Uterus (tissue), 4 donors: ENCODE results near the gene PIP5K1C. TPM values are rescaled to one million over a fixed set of nuclear protein-coding genes. Genes with fewer than 3 reads are reported as not detected.

Experiments
- DNase-seq, 2 donors: peaks; one replicate each; pipeline ENCODE4 v3.0.0-alpha.2; 2019 to 2020
- H3K27ac ChIP-seq, 2 donors: fragments of 200-600 bp; sonication (generic); 1 replicate in 1 of 2; 2 replicates in 1 of 2; pipeline ENCODE4 v1.5.1; 2016 to 2018
- H3K27me3 ChIP-seq, 2 donors: fragments of 200-600 bp; sonication (generic); one replicate each; pipeline ENCODE4 v1.5.1; 2018 to 2019; ENCODE audit warnings: control low read depth in 1 of 2
- H3K36me3 ChIP-seq, 2 donors: fragments of 200-600 bp; sonication (generic); one replicate each; pipeline ENCODE4 v1.5.1; 2019; ENCODE audit warnings: control low read depth in 1 of 2
- H3K4me1 ChIP-seq, 2 donors: fragments of 200-600 bp; sonication (generic); one replicate each; pipeline ENCODE4 v1.5.1; 2018 to 2019; ENCODE audit warnings: control low read depth in 1 of 2
- H3K4me3 ChIP-seq, 2 donors: fragments of 200-600 bp; sonication (generic); 1 replicate in 1 of 2; 2 replicates in 1 of 2; pipeline ENCODE4 v1.5.1; 2018 to 2019; ENCODE audit warnings: mild to moderate bottlenecking in 1 of 2
- H3K9me3 ChIP-seq, 2 donors: fragments of 200-600 bp; sonication (generic); one replicate each; pipeline ENCODE4 v1.5.1; 2019; ENCODE audit warnings: control low read depth in 1 of 2
- POLR2A ChIP-seq, 2 donors: fragments of 450-650 bp; IDR thresholded peaks; one replicate each; pipeline ENCODE4 v1.6.1; 2016; ENCODE audit warnings: antibody characterized with exemption in 2 of 2, mild to moderate bottlenecking in 1 of 2, moderate library complexity in 1 of 2
- intact Hi-C: fragments of 100-400 bp; cut with DNase I; formaldehyde crosslinking; loops from one replicate; pipeline ENCODE4 v1.15.1; 2023; ENCODE audit warnings: low total_unique reads
- total RNA-seq, 4 donors: library from RNA; depleted of rRNA in 3 of 4; stranded (reverse); fragments of >200 nt in 3 of 4; gene quantifications; one replicate each; pipeline versions ENCODE4 v1.1.0 to v1.2.4, GENCODE V29; 2014 to 2023
- TF ChIP-seq, protein P1 (sequence below), 4 experiments: fragments of 200-600 bp in 2 of 4; fragments of 450-650 bp in 2 of 4; sonication (generic) in 2 of 4; IDR thresholded peaks; one replicate each; pipeline ENCODE4 v1.5.1; 2016 to 2019; ENCODE audit warnings: antibody characterized with exemption in 4 of 4, mild to moderate bottlenecking in 2 of 4, moderate library complexity in 1 of 4
- donor health status: DM: yes; HTN: yes; CAD: no.

Gene PIP5K1C
- total RNA-seq, 4 donors from 2014 or later = 6.2 to 77.5 (median 33.2) TPM

DNA sequence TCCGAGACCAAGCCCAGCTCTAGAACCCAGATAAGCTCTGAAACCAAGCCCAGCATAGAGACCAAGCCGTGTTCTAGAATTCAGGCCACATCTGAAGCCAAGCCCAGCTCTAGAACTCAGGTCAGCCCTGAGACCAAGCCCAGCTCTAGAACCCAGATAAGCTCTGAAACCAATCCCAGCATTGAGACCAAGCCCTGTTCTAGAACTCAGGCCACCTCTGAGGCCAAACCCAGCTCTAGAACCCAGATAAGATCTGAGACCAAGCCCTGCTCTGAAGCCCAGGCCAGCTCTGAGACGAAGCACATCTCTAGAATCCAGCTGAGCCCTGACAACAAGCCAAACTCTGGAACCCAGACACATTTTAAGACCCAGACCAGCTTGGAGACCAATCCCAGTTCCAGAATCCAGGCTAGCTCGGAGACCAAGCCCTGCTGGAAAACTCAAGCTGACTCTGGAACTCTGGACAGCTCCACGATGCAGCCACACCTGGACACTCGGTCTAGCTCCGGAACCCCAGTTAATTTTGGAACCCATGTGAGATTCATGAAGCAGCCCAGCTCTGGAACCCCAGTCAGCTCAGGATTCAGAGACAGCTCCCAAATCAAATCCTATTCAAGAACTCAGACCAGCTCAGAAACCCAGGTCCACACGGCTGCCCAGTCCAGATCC lies 109.1 kb downstream of the PIP5K1C start:
- no peaks in the 10 kb centered on the region for H3K27me3 ChIP-seq
- no peaks in the 10 kb centered on the region for H3K9me3 ChIP-seq
- no peak for DNase-seq
- no peak overlapping the region for H3K27ac ChIP-seq
- intact Hi-C loops = no loop called here
- H3K36me3 ChIP-seq = no peaks in the 10 kb centered on the region
- no peak for TF ChIP-seq POLR2A (IDR thresholded peaks at IDR 0.05)
- TF ChIP-seq, protein P1, sequence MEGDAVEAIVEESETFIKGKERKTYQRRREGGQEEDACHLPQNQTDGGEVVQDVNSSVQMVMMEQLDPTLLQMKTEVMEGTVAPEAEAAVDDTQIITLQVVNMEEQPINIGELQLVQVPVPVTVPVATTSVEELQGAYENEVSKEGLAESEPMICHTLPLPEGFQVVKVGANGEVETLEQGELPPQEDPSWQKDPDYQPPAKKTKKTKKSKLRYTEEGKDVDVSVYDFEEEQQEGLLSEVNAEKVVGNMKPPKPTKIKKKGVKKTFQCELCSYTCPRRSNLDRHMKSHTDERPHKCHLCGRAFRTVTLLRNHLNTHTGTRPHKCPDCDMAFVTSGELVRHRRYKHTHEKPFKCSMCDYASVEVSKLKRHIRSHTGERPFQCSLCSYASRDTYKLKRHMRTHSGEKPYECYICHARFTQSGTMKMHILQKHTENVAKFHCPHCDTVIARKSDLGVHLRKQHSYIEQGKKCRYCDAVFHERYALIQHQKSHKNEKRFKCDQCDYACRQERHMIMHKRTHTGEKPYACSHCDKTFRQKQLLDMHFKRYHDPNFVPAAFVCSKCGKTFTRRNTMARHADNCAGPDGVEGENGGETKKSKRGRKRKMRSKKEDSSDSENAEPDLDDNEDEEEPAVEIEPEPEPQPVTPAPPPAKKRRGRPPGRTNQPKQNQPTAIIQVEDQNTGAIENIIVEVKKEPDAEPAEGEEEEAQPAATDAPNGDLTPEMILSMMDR (IDR thresholded peaks at IDR 0.05) = no peak
- no peaks in the 10 kb centered on the region for H3K4me1 ChIP-seq
- no peak overlapping the region for H3K4me3 ChIP-seq

DNA sequence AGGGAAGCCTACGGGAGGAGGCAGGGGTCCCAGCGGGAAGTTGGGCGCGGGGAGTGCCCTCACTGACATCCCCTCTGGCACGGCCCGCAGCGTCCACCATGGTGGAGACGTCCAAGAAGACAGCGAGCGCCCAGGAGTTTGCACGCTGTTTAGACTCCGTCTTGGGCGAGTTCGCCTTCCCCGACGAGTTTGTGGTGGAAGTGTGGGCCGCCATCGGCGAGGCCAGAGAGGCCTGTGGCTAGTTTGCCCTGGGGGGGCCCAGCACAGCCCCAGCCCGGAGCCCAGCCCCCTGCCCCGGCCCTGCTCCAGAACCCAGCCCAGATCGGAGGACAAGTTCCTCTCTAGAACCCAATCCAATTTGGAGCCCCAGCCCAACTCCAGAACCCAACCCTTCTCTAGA lies 110.3 kb downstream of the PIP5K1C start:
- Histone ChIP-seq H3K9me3 (no peaks in the 10 kb centered on the region), H3K4me1 (no peaks in the 10 kb centered on the region), H3K27me3 (peaks cover 0 to 3% of the 10 kb centered on the region in 2 donors), H3K36me3 (no peaks in the 10 kb centered on the region), H3K27ac (no peak overlapping the region), H3K4me3 (no peak overlapping the region)
- TF ChIP-seq, protein P1 (IDR thresholded peaks at IDR 0.05) = no peak
- no peak for TF ChIP-seq POLR2A (IDR thresholded peaks at IDR 0.05)
- intact Hi-C loops = no loop called here
- DNase-seq = no peak

DNA sequence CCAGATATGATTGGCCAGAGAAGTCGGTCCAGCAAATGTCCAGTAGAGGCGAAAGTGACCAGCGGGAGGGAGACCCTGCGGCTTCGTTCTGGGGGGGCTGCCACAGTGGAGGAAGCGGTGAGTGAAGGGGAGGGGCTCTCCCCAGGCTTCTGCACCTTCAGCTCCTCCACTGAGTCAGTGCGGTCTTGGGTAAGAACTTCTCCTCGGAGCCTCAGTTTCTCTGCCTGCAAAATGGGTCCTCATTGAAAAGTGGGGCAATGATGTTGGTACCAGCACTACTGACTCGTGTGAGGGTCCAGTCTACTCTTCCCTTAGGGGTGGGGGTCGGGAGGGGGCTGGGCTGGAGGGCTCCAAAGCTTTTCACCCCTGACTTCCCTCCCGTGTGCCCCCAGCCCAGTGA lies 110.8 kb downstream of the PIP5K1C start:
- Histone ChIP-seq H3K27ac (no peak overlapping the region), H3K36me3 (no peaks in the 10 kb centered on the region), H3K4me1 (no peaks in the 10 kb centered on the region), H3K9me3 (no peaks in the 10 kb centered on the region), H3K27me3 (peaks cover 0 to 3% of the 10 kb centered on the region in 2 donors), H3K4me3 (no peak overlapping the region)
- TF ChIP-seq, protein P1 (IDR thresholded peaks at IDR 0.05) = no peak
- no peak for TF ChIP-seq POLR2A (IDR thresholded peaks at IDR 0.05)
- intact Hi-C loops = no loop called here
- DNase-seq = no peak

DNA sequence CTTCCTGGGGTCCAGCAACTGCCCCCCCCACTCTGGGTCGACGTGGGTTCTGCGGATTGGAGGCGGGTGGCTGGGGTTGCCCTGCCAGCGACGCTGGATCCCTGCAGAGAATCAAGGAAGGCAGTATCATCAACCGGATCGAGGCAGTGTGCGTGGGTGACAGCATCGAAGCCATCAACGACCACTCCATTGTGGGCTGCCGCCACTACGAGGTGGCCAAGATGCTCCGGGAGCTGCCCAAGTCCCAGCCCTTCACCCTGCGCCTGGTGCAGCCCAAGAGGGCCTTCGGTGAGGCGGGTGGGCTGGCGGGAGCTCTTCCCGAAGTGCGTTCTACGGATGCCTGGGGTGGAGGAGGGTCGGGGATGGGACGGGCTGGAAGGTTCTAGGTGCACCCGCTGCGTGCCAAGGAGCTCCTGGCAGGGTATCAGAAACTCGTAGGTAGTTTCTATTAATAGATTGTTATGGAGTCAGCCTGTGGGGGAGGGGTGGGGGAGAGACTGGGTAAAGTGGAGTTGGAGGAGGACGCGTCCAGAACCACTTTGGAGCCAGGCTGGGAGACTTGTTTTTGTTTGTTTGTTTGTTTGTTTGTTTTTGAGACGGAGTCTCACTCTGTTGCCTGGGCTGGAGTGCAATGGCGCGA lies 113.4 kb downstream of the PIP5K1C start:
- intact Hi-C loops = no loop called here
- Histone ChIP-seq H3K9me3 (no peaks in the 10 kb centered on the region), H3K27me3 (peaks cover 0 to 3% of the 10 kb centered on the region in 2 donors), H3K4me1 (no peaks in the 10 kb centered on the region), H3K27ac (no peak overlapping the region), H3K4me3 (no peak overlapping the region), H3K36me3 (no peaks in the 10 kb centered on the region)
- DNase-seq = no peak
- TF ChIP-seq POLR2A (IDR thresholded peaks at IDR 0.05) = no peak
- TF ChIP-seq, protein P1 (IDR thresholded peaks at IDR 0.05) = no peak

DNA sequence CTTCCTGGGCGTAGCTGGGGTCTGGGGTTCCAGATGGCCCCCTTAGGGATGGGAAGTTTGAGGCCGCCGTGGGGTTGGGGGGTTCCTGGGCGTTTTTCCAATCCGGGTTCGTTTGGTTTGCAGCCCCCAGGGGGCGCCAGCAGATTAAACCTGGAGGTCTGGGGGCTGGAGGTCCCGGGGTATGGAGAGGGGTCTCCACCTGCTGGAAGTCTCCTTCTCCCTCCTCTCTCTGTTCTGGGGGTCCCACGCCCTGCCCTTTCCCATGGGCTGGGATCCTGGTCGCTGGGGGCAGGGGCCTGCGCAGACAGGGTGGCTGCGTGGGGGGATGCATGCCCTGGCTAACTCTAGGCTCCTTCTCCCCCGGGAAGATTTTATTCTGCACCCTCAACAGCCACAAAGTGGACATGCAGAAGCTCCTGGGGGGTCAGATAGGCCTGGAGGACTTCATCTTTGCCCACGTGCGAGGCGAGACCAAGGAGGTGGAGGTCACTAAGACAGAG lies 114.1 kb downstream of the PIP5K1C start:
- H3K4me3 ChIP-seq = peak overlapping the region in 1 of 2 donors; percentile 5
- no peaks in the 10 kb centered on the region for H3K36me3 ChIP-seq
- no peak for DNase-seq
- H3K9me3 ChIP-seq = no peaks in the 10 kb centered on the region
- intact Hi-C loops = no loop called here
- no peak for TF ChIP-seq POLR2A (IDR thresholded peaks at IDR 0.05)
- TF ChIP-seq, protein P1 (IDR thresholded peaks at IDR 0.05) = peak; percentile 37 to 54 (median 38)
- H3K27me3 ChIP-seq = peaks cover 0 to 3% of the 10 kb centered on the region in 2 donors
- H3K27ac ChIP-seq = no peak overlapping the region
- no peaks in the 10 kb centered on the region for H3K4me1 ChIP-seq
